OCI-LY7 (cell line): ENCODE measurements around the gene PRR16. TPM values are rescaled to one million over a fixed set of nuclear protein-coding genes. Genes with fewer than 3 reads are reported as not detected.

Experiments used
- BruUV-seq: library from RNA; stranded (reverse); fragments of 400-500 nt; replicated peaks from 2 replicates; lab custom pipeline; 2021; lab: Mats Ljungman, UMichigan
- CTCF ChIA-PET: fragments of 300-600 bp; sonication (Branson Sonifier 250); formaldehyde crosslinking; loops from one replicate; lab custom pipeline; 2022; ENCODE audit warnings: antibody characterized with exemption; ENCODE audit not compliant: unreplicated experiment; lab: Charles Lee
- POLR2A ChIA-PET: fragments of 300-600 bp; sonication (Branson Sonifier 250); formaldehyde crosslinking; loops from one replicate; lab custom pipeline; 2022; ENCODE audit warnings: antibody characterized with exemption; lab: Charles Lee
- DNase-seq: peaks from one replicate; pipeline ENCODE4 v3.0.0-alpha.2; 2015; ENCODE audit warnings: low spot score
- H2AFZ ChIP-seq: fragments of 200-600 bp; sonication (generic), shearing (Covaris generic); 2 replicates; pipeline ENCODE4 v1.6.1; 2014; ENCODE audit warnings: mild to moderate bottlenecking, antibody characterized with exemption, low read length, moderate library complexity
- H3K27ac ChIP-seq: fragments of 200-600 bp; sonication (generic); 2 replicates; pipeline ENCODE4 v1.5.1; 2014; ENCODE audit warnings: mixed run types, low read depth, mild to moderate bottlenecking, moderate library complexity, low read length, inconsistent platforms; ENCODE audit not compliant: poor library complexity, severe bottlenecking
- H3K36me3 ChIP-seq: fragments of 200-600 bp; sonication (generic); 2 replicates; pipeline ENCODE4 v1.6.1; 2014; ENCODE audit warnings: mild to moderate bottlenecking, antibody characterized with exemption, low read length, moderate library complexity, mixed read lengths; ENCODE audit not compliant: insufficient read depth
- H3K4me1 ChIP-seq: fragments of 200-600 bp; sonication (generic); 2 replicates; pipeline ENCODE4 v1.5.1; 2014; ENCODE audit warnings: mild to moderate bottlenecking, low read length; ENCODE audit not compliant: insufficient read depth, poor library complexity, severe bottlenecking
- H3K4me2 ChIP-seq: fragments of 200-600 bp; sonication (generic); 2 replicates; pipeline ENCODE4 v1.6.1; 2014; ENCODE audit warnings: mild to moderate bottlenecking, low read length
- H3K4me3 ChIP-seq: fragments of 200-600 bp; sonication (generic); 2 replicates; pipeline ENCODE4 v1.5.1; 2014; ENCODE audit warnings: mild to moderate bottlenecking, low read depth, low read length; ENCODE audit not compliant: poor library complexity, severe bottlenecking
- H3K79me2 ChIP-seq: fragments of 200-600 bp; sonication (generic); 2 replicates; pipeline ENCODE4 v1.6.1; 2016; ENCODE audit warnings: low read depth, mild to moderate bottlenecking, low read length, moderate library complexity, mixed read lengths; ENCODE audit not compliant: insufficient read depth
- H3K9me2 ChIP-seq: fragments of 200-600 bp; sonication (generic); 2 replicates; pipeline ENCODE4 v1.6.1; 2016; ENCODE audit warnings: mild to moderate bottlenecking, low read length, mixed read lengths; ENCODE audit not compliant: insufficient read depth
- H3K9me3 ChIP-seq: fragments of 200-600 bp; sonication (generic); 2 replicates; pipeline ENCODE4 v1.6.1; 2014; ENCODE audit warnings: mild to moderate bottlenecking, mixed run types, low read length, mixed read lengths
- H4K20me1 ChIP-seq: fragments of 200-600 bp; sonication (generic); 2 replicates; pipeline ENCODE4 v1.6.1; 2014; ENCODE audit warnings: mild to moderate bottlenecking, antibody characterized with exemption, low read length, moderate library complexity, mixed read lengths; ENCODE audit not compliant: insufficient read depth
- EZH2phosphoT487 ChIP-seq: fragments of 200-600 bp; sonication (generic); IDR thresholded peaks from 2 replicates; pipeline ENCODE4 v1.6.1; 2018; ENCODE audit warnings: low read depth, borderline replicate concordance, mild to moderate bottlenecking, mixed run types, antibody characterized with exemption, low read length, moderate library complexity, mixed read lengths
- intact Hi-C: fragments of 100-400 bp; cut with micrococcal nuclease; formaldehyde crosslinking; loops from one replicate; pipeline ENCODE4 v1.10.0; 2022; ENCODE audit not compliant: unreplicated experiment
- total RNA-seq, 2 experiments: library from RNA; depleted of rRNA in 1 of 2; stranded (reverse); fragments of >200 nt in 1 of 2; shearing (Covaris generic) in 1 of 2; gene quantifications; 2 replicates each; pipeline ENCODE4 v1.2.3, GENCODE V29; 2014 to 2022
- TF ChIP-seq, protein P1 (sequence below): fragments of 200-600 bp; sonication (generic); conservative IDR thresholded peaks from 2 replicates; pipeline ENCODE4 v1.5.1; 2014; ENCODE audit warnings: mild to moderate bottlenecking, antibody characterized with exemption, low read length, moderate library complexity, mixed read lengths

PRR16 gene
- total RNA-seq, 2 experiments from 2014 or later, result not detected

DNA sequence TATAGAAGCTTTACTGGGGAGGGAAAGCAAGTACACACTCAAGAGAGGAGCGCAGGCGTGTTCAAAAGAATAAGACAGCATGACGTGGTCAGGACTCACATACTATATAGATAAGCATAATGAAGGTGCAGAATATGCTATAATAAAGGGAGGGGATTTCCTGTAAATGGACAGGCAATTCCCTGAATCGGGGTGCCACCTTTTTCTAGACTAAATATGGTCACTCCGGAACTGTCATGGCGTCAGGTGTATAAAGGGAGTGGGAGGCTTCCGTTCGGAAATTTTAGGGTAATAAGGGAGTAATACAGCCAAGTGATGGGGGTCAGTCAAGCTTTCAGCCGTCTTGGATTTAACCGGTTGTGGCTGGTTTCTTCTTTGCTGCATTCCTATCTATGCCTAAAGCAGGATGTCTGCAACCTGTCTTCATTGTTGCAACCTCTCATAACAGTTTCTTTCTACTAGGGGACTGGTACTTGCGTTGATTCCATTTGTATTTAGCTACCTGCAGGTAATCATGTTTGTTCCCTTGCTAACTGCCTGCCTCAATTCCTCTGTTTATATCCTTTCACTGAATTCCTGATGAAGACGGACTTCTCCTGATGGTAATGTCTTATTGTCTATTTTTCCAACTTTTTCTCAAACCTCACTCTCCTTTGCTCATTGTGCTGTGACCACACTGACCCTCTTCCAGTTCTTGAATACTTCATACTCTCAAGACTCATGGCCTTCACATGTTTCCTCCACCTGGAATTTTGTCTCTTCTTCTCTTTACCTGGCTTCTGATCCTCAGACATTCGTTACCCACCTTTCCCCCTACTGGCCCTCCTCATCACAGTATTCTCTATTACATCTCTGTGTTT is 48.9 kb downstream of the PRR16 start:
- CTCF ChIA-PET, result no interaction called here
- Histone ChIP-seq H3K4me1 (no peaks in the 10 kb centered on the region), H3K27ac (no peak overlapping the region), H3K4me3 (no peak overlapping the region), H3K36me3 (no peaks in the 10 kb centered on the region), H3K4me2 (no peak overlapping the region), H3K9me3 (no peaks in the 10 kb centered on the region), H4K20me1 (no peaks in the 10 kb centered on the region), H3K79me2 (no peaks in the 10 kb centered on the region), H2AFZ (no peak overlapping the region), H3K9me2 (no peaks in the 10 kb centered on the region)
- POLR2A ChIA-PET, result no interaction called here
- no peak for TF ChIP-seq EZH2phosphoT487
- TF ChIP-seq, protein P1, sequence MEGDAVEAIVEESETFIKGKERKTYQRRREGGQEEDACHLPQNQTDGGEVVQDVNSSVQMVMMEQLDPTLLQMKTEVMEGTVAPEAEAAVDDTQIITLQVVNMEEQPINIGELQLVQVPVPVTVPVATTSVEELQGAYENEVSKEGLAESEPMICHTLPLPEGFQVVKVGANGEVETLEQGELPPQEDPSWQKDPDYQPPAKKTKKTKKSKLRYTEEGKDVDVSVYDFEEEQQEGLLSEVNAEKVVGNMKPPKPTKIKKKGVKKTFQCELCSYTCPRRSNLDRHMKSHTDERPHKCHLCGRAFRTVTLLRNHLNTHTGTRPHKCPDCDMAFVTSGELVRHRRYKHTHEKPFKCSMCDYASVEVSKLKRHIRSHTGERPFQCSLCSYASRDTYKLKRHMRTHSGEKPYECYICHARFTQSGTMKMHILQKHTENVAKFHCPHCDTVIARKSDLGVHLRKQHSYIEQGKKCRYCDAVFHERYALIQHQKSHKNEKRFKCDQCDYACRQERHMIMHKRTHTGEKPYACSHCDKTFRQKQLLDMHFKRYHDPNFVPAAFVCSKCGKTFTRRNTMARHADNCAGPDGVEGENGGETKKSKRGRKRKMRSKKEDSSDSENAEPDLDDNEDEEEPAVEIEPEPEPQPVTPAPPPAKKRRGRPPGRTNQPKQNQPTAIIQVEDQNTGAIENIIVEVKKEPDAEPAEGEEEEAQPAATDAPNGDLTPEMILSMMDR, result no peak
- no TSS peak for BruUV-seq
- no peak for DNase-seq
- intact Hi-C loops, result no loop called here

DNA sequence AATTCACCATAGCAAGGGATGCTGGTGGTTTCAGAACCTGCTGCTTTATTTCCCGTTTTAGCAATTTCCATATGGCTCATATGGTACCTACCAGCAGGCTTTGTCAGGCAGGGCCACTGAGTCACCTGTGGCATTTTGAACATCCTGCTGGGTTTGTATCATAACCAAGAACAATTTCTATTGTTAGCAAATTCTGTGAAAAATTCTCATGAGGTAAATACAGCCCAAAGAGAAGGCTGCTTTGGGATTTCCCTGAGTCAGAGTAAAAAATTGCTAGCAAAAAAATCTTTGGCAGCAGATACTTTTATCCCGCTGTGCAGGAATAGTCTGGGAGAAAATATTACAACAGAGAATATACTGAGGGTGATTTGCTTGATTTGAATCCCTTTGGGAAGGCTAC is 52.7 kb downstream of the PRR16 start:
- ChIA-PET POLR2A (no interaction called here), CTCF (no interaction called here)
- DNase-seq, result no peak
- intact Hi-C loops, result no loop called here
- Histone ChIP-seq H3K9me3 (no peaks in the 10 kb centered on the region), H3K4me3 (no peak overlapping the region), H3K36me3 (no peaks in the 10 kb centered on the region), H3K27ac (no peak overlapping the region), H3K4me2 (no peak overlapping the region), H3K79me2 (no peaks in the 10 kb centered on the region), H3K4me1 (no peaks in the 10 kb centered on the region), H3K9me2 (no peaks in the 10 kb centered on the region), H4K20me1 (no peaks in the 10 kb centered on the region), H2AFZ (no peak overlapping the region)
- no TSS peak for BruUV-seq
- TF ChIP-seq, protein P1, result no peak
- no peak for TF ChIP-seq EZH2phosphoT487
